ENCODE data around the gene SULT1A1.
"Not testable (repeated sequence)": the region's sequence is repeated elsewhere in the genome, so short reads cannot be mapped to it uniquely, and the experiment has no call there.

Gene SULT1A1

GRCh38 chr16:28609631-28610594, at the start of gene SULT1A1:
Gene SULT1A1 (minus strand): TSS chr16:28610044. CDS start chr16:28608855, 1,189 bp downstream.
- no peak for DNase-seq (ENCODE audit: low read depth, low spot score)

DNA sequence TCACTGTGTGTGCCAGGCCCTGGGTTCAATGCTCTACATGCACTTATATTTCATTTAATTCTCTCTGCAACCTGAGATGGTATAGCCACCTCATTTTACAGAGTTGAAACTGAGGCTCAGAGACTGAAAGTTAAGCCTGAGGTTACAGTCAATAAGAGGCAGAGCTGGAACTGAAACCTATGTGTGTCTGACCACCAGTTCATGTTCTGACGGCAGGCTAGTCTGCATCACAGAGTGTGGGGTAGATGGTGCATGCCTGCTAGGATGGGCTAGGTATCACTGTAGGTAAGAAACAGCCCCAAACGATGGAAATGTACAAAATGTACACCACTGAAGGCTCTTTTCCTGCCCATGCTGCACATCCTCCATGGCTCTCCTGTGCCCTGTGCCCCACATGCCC, 30.1 kb upstream of the SULT1A1 start:
- DNase-seq (ENCODE audit: low read depth, low spot score): not testable (repeated sequence)

DNA sequence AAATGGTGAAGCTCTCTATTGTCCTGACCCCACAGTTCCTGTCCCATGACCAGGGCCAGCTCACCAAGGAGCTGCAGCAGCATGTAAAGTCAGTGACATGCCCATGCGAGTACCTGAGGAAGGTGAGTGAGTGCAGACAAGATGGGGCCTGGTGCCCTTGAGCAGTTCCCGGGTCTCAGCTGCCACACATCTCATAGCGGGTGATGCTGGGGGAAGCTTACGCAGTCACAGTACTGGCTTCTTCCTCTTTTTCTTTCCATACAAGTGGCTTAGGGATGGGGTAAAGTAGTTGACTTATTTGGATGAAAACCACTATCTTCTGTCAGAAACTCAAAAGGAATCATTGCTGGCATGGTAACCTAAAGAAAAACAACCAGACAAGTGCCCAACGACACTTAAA, 28.5 kb upstream of the SULT1A1 start:
- not testable (repeated sequence) for DNase-seq (ENCODE audit: low read depth, low spot score)

- DNase-seq (ENCODE audit: low read depth, low spot score): not testable (repeated sequence)
These were observed 27.9 kb upstream of the SULT1A1 start, which contains the start of gene NPIPB8 for GRCh38 chr16:28637765-28638164. Gene NPIPB8 (plus strand): TSS chr16:28638065. CDS start chr16:28638361, 296 bp downstream.

GRCh38 chr16:28636093-28636823, 26.4 kb upstream of the SULT1A1 start:
- DNase-seq (ENCODE audit: low read depth, low spot score): not testable (repeated sequence)

GRCh38 chr16:28630905-28631304, 21.1 kb upstream of the SULT1A1 start:
- DNase-seq (ENCODE audit: low read depth, low spot score): not testable (repeated sequence)

DNA sequence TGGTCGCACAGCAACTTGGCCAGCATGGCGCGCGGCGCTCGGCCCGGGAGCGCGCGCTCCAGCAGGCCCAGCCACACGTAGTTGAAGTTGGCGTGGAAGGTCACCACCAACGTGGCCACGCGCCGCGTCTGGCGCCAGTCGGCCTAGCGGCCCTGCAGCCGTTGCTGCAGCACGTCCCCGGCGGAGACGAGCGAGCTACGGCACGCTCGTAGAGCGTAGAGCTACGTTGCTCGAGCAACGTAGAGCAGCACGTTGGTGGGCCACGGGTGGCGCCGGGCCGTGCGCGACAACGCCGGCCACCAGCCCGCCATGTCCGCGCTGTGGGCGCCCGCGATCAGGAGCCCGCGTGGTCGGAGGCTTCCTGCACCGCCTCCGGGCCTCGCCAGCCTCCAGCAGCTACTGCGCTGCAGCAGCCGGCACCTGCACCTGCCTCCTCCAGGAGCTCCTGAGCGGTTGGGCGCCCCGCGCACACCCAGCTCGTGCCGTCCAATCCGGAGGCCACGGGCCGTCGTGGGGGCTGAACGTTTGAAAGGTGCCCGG, 13.4 kb upstream of the SULT1A1 start:
- no peak for DNase-seq (ENCODE audit: low read depth, low spot score)

DNA sequence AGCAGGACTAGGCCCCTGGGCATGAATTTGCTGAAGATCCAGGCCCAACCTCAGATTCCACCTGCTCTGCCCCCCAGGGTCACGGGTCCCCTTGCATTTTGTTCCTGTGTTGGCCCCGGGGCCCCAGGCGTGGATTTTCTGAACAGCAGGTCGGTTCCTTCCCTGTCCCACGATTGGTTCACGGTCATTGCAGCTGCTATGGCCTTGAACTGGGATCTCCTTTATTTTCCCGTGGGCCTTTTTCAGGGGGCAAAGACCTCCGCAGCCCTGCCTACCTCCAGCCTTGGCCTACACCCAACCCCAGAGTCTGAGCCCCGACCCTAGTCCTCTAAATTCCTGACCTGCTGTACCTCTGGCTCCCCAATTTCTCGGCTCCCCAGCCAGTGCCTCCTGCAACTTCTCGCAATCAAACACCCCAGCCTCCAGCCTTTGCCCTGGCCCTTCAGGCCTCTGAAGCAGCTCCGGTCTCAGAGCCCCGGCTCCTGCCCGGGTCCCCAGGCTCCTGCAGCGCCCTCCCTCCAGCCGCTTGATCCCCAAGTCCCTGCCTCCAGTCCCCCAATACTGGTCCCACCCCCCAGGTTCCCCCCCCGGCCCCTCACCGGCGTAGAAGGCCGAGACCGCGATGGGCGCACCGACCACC, 12.8 kb upstream of the SULT1A1 start:
- not testable (repeated sequence) for DNase-seq (ENCODE audit: low read depth, low spot score)

DNA sequence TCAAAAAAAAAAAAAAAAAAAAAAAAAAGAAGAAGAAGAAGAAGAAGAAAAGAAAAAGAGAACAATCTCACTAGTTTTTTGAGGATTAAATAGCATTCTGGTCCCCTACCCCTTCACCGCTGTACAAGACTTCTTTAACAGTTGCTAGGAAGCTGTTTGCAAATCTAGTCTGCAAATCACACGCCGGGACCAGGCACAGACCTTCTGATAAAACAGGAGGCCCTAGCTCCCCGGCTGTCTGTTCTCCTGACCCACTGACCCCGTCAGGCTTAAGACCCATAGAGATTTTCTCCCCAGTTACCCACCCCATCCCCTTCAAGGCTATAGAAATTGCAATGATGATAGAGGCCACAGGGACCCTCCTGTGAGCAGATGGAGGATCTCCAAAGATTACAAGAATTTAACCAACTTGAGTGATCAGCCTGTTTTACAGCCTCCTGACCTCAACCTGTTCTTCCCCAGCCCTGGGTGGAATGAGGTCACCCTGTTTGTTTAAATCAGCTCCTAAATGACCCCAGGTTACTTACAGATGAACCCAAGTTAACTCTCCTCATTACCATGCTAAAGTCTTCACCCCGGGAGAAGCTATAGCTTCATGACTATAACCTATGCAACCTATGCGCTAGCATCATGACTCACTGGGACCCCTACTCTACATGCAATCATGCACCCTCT, 11.8 kb upstream of the SULT1A1 start:
- DNase-seq (ENCODE audit: low read depth, low spot score): no peak

DNA sequence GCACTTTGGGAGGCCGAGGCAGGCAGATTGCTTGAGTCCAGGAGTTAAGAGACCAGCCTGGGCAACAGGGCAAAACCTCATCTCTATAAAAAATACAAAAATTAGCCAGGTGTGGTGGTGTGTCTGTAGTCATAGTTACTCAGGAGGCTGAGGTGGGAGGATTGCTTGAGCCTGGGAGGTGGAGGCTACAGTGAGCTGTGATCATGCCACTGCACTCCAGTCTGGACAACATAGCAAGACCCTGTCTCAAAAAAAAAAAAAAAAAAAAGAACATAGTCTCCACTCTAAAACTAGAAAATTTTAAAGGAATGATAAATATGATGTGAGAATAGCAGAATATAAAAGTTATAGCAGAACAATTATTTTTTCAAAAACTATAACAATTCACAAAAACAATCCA, 10.5 kb upstream of the SULT1A1 start:
- not testable (repeated sequence) for DNase-seq (ENCODE audit: low read depth, low spot score)

DNA sequence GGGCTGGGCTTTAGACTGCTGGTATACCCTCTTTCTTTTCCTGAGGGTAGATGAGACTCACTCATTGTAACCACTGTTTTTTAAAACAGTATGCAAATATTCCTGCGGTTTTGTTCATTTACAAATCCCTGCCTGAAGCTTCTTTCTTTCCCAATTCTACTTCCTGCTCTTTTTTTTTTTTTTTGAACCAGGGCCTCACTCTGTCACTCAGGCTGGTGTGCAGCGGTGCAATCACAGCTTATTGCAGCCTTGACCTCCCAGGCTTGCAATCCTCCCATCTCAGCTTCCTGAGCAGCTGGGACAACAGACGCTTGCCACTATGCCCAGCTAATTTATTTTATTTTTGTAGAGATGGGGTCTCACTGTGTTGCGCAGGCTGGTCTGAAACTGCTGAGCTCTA, 8.0 kb upstream of the SULT1A1 start:
- no peak for DNase-seq (ENCODE audit: low read depth, low spot score)

GRCh38 chr16:28616636-28617035, 6.8 kb upstream of the SULT1A1 start:
- DNase-seq (ENCODE audit: low read depth, low spot score): no peak

GRCh38 chr16:28616224-28616577, 6.4 kb upstream of the SULT1A1 start:
- not testable (repeated sequence) for DNase-seq (ENCODE audit: low read depth, low spot score)

- not testable (repeated sequence) for DNase-seq (ENCODE audit: low read depth, low spot score)
These were observed 5.8 kb upstream of the SULT1A1 start for GRCh38 chr16:28615486-28616223.

DNA sequence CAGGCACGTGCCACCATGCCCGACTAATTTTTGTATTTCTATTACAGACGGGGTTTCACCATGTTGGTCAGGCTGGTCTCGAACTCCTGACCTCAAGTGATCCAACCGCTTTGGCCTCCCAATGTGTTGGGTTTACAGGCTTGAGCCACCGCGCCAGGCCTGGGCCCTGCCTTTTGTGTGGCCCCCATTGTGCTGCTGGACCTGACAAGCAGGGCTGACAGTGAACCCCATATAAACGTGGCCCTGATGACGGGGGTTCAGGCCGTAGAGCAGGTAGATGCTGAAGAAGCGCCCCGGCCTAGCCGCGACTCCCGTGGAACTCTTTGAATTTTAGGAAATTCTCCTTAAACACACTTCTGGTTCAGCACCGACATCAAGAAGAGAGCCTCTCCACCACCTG, 4.7 kb upstream of the SULT1A1 start:
- DNase-seq (ENCODE audit: low read depth, low spot score): not testable (repeated sequence)

DNA sequence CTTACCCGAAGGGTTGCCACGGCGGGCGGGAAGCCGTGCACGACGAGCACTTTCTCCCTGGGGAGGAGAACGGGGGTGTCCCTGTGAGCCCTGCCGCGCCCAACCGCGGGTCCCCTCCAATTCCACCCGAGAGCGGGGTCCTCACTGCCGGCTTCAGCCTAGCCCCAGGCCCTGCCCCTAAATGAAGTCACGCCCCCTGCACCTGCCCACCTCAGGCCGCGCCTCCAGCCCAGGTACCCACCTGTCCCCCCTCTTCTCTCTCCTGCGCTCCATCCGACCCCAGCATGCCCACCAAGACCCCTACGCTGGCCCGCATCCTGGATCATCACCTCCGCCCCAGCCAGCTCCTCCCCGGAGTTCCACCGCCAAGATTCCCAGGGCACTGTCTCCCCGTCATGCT, 4.1 kb upstream of the SULT1A1 start:
- DNase-seq (ENCODE audit: low read depth, low spot score): not testable (repeated sequence)

- DNase-seq (ENCODE audit: low read depth, low spot score): not testable (repeated sequence)
These were observed 2.8 kb upstream of the SULT1A1 start for GRCh38 chr16:28612359-28613280.

- no peak for DNase-seq (ENCODE audit: low read depth, low spot score)
These were observed 849 bp upstream of the SULT1A1 start for GRCh38 chr16:28610595-28611191.

Data from brain pericyte (primary cell).